ENCODE results near the gene PPP1R9A. TPM values are rescaled to one million over a fixed set of nuclear protein-coding genes. Genes with fewer than 3 reads are reported as not detected.

The PPP1R9A gene
- total and polyA plus RNA-seq, 10 of the 15 experiments (the other 5 are each of a cell fraction or from before 2014, with no cell fraction given) = 0.04 to 0.12 TPM; not detected in 8

GRCh38 chr7:95335093-95335492 lies 427.7 kb downstream of the PPP1R9A start:
- no peak overlapping the region for H3K27ac ChIP-seq (ENCODE audit: control insufficient read depth, insufficient read depth)
- no peaks in the 10 kb centered on the region; the same call in 2 of the 3 replicates for H3K9me3 ChIP-seq (replicated peaks; ENCODE audit: control insufficient read depth, insufficient read depth, low read length)
- no peak for ATAC-seq
- RAD21 ChIA-PET (ENCODE audit: unreplicated experiment) = interaction anchor here (1.0 kb wide), 1 partner anchor 114 kb away, joined by 3 read pairs; no protein-coding TSS in a partner anchor
- no peaks in the 10 kb centered on the region for H4K20me1 ChIP-seq (ENCODE audit: control insufficient read depth, insufficient read depth)
- SMC1A ChIA-PET (ENCODE audit: uncharacterized antibody, unreplicated experiment) = interaction anchor here (0.6 to 1.1 kb wide), 2 partner anchors 9 to 19 kb away, joined by 3 read pairs; no protein-coding TSS in a partner anchor
- in situ Hi-C loops (cut with MboI) (no loop called here), intact Hi-C loops (cut with micrococcal nuclease; ENCODE audit: unreplicated experiment) (no loop called here)
- TF ChIP-seq ETV6 (conservative IDR thresholded peaks at IDR 0.05 in 1 of 2, IDR thresholded peaks at IDR 0.05 in 1 of 2; ENCODE audit: borderline replicate concordance in 1 of 2, low read depth in 1 of 2) (no peak), ATF3 (IDR thresholded peaks at IDR 0.05; ENCODE audit: borderline replicate concordance, extremely low read depth, low read depth, low read length) (no peak)
- no peak overlapping the region for H3K4me2 ChIP-seq (ENCODE audit: control insufficient read depth, insufficient read depth)
- no peak overlapping the region for H3K9ac ChIP-seq (ENCODE audit: control insufficient read depth, insufficient read depth, low read length)
- H3K27me3 ChIP-seq (replicated peaks in 1 of 2; ENCODE audit: control insufficient read depth in 2 of 2, insufficient read depth in 2 of 2, low read length in 1 of 2) = no peaks in the 10 kb centered on the region
- no peak overlapping the region for H3K4me3 ChIP-seq
- CTCF ChIA-PET = interaction anchor here (1.2 kb wide), 1 partner anchor 141 kb away, joined by 3 read pairs; no protein-coding TSS in a partner anchor
- no peak for DNase-seq (ENCODE audit: low read depth, low spot score)
- no TSS peak for BruUV-seq (replicated peaks)
- no peak for FAIRE-seq
- H3K79me2 ChIP-seq (ENCODE audit: control insufficient read depth, insufficient read depth, low read length) = no peaks in the 10 kb centered on the region
- no peak overlapping the region for H2AFZ ChIP-seq (ENCODE audit: control insufficient read depth, low read depth, low read length)
- H3K36me3 ChIP-seq (ENCODE audit: control insufficient read depth in 2 of 2, insufficient read depth in 2 of 2, low read length in 1 of 2) = no peaks in the 10 kb centered on the region; a peak in 1 of 4 replicates
- peaks cover 3% of the 10 kb centered on the region for H3K4me1 ChIP-seq (ENCODE audit: control insufficient read depth, insufficient read depth, low read length)
- POLR2A ChIA-PET = interaction anchor here (0.6 kb wide), 1 partner anchor 17 kb away, joined by 5 read pairs; no protein-coding TSS in a partner anchor

GRCh38 chr7:95338832-95339231 lies 431.4 kb downstream of the PPP1R9A start:
- ATAC-seq = no peak
- no peaks in the 10 kb centered on the region for H3K4me1 ChIP-seq (ENCODE audit: control insufficient read depth, insufficient read depth, low read length)
- ChIA-PET POLR2A (no interaction called here), RAD21 (ENCODE audit: unreplicated experiment) (no interaction called here), SMC1A (ENCODE audit: uncharacterized antibody, unreplicated experiment) (interaction anchor here (0.7 to 1.1 kb wide), 2 partner anchors 28 to 557 kb away, joined by 4 to 5 read pairs; no protein-coding TSS in a partner anchor), CTCF (no interaction called here)
- no TSS peak for BruUV-seq (replicated peaks)
- no peak overlapping the region for H3K4me2 ChIP-seq (ENCODE audit: control insufficient read depth, insufficient read depth)
- H3K4me3 ChIP-seq = no peak overlapping the region
- no peak overlapping the region for H3K27ac ChIP-seq (ENCODE audit: control insufficient read depth, insufficient read depth)
- intact Hi-C loops (cut with micrococcal nuclease; ENCODE audit: unreplicated experiment) (no loop called here), in situ Hi-C loops (cut with MboI) (no loop called here)
- H3K27me3 ChIP-seq (replicated peaks in 1 of 2; ENCODE audit: control insufficient read depth in 2 of 2, insufficient read depth in 2 of 2, low read length in 1 of 2) = no peaks in the 10 kb centered on the region; a peak in 1 of 4 replicates
- H3K36me3 ChIP-seq (ENCODE audit: control insufficient read depth in 2 of 2, insufficient read depth in 2 of 2, low read length in 1 of 2) = no peaks in the 10 kb centered on the region; a peak in 1 of 4 replicates
- no peak for FAIRE-seq
- 57% methylated on average over 3 of the region's 3 CpGs for WGBS (ENCODE audit: insufficient coverage, insufficient replicate concordance, low lambda C conversion rate, missing lambda C conversion rate)
- H3K9me3 ChIP-seq (replicated peaks; ENCODE audit: control insufficient read depth, insufficient read depth, low read length) = no peaks in the 10 kb centered on the region
- H2AFZ ChIP-seq (ENCODE audit: control insufficient read depth, low read depth, low read length) = no peak overlapping the region
- no peak overlapping the region for H3K9ac ChIP-seq (ENCODE audit: control insufficient read depth, insufficient read depth, low read length)
- H3K79me2 ChIP-seq (ENCODE audit: control insufficient read depth, insufficient read depth, low read length) = no peaks in the 10 kb centered on the region
- DNase-seq (ENCODE audit: low read depth, low spot score) = no peak
- no peaks in the 10 kb centered on the region for H4K20me1 ChIP-seq (ENCODE audit: control insufficient read depth, insufficient read depth)
- TF ChIP-seq STAT1 (conservative IDR thresholded peaks at IDR 0.05) (no peak), PML (IDR thresholded peaks at IDR 0.05; ENCODE audit: low read length) (no peak), POLR2AphosphoS5 (IDR thresholded peaks at IDR 0.05; ENCODE audit: low read length) (no peak), ZNF274 (IDR thresholded peaks at IDR 0.05; ENCODE audit: insufficient read depth, insufficient read length) (no peak), KLF5 (IDR thresholded peaks at IDR 0.05; ENCODE audit: partially characterized antibody) (no peak), IRF5 (IDR thresholded peaks at IDR 0.05; ENCODE audit: borderline replicate concordance) (no peak), NKRF (conservative IDR thresholded peaks at IDR 0.05) (no peak), MTA2 (IDR thresholded peaks at IDR 0.05; ENCODE audit: low read depth) (no peak), ZNF384 (IDR thresholded peaks at IDR 0.05; ENCODE audit: borderline replicate concordance, low read depth, low read length) (no peak), ZBTB33 (IDR thresholded peaks at IDR 0.05) (no peak)

Data from GM12878 (cell line).